SK-MEL-5 (cell line): ENCODE data around the gene BID. TPM values are rescaled to one million over a fixed set of nuclear protein-coding genes. Genes with fewer than 3 reads are reported as not detected.

Source experiments
- DNase-seq: peaks from one replicate; pipeline ENCODE4 v3.0.0-alpha.2; 2016; ENCODE audit warnings: low read depth, low spot score
- in situ Hi-C: cut with HindIII; loops from 2 replicates; pipeline ENCODE4 v1.10.0; 2016; ENCODE audit warnings: low sequenced_read_pairs, high pct_unique_total_duplicates, low pct_unique_long_range_greater_than_20kb
- total RNA-seq: library from RNA; depleted of rRNA; stranded (reverse); fragments of >200 nt; shearing (Covaris generic); gene quantifications from 2 replicates; pipeline ENCODE4 v1.2.3, GENCODE V29; 2014

Gene BID
- total RNA-seq, 1 experiment from 2014 or later: 81.7 TPM

DNA sequence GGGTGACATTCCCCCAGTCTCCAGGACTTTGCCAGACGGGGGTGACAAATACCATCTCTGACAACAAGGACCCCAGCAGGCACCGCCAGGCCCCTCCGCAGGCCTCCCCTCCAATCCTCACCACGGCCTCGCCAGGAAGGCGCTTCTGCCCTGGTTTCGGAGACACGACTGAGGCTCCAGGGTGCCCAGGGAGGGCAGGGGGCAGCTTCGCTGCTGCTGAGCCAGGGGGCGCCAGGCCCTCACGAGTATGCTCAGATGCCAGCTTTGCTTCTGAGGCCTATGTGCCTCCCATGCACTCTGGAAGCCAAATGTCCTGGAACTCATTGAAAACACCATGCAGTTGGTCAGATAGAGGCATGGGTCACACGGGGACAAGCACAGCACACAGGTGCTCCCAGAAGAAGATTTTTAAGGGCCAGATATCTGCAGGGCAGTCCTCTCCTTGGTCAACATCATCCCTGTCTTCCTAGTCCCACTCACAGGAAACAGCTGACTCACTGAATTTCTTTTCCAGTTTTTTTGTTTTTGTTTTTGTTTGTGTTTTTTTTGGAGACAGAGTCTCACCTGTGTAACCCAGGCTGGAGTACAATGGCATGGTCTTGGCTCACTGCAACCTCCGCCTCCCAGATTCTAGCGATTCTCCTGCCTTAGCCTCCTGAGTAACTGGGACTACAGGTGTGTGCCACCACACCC, 19.9 kb downstream of the BID start:
- in situ Hi-C loops: no loop called here
- DNase-seq: peak; percentile 36

DNA sequence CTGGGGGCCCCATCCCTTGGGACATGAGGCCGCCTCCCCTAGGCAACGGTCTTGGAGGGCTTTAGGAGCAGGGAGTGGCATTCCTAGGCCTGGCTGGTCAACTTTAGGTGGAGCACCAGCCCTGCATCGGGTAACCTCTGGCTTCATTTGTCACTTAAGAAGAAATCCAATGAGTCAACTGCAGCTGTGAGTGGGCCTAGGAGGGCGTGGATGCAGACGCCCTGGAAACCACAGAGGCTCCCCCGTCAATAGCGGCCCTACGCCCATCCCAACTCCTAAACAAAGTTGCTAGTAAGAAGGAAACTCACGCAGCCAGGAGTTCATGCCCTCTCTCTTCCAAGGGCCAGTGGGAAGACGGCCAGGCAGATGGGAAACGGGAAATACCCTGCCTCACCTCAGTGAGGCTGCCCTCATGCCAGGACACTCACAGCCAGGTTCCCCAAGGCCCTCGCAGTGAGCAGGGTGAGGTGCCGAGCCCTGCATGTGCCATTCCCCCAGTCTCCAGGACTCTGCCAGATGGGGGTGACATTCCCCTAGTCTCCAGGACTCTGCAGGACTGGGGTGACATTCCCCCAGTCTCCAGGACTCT, 20.8 kb downstream of the BID start:
- no peak for DNase-seq
- in situ Hi-C loops: no loop called here

GRCh38 chr22:17751596-17751995, 22.7 kb downstream of the BID start:
- no peak for DNase-seq
- in situ Hi-C loops: no loop called here

- no peak for DNase-seq
- in situ Hi-C loops: no loop called here
Measured at GRCh38 chr22:17749605-17750395, 24.5 kb downstream of the BID start.

- DNase-seq: no peak
- in situ Hi-C loops: no loop called here
Measured at GRCh38 chr22:17748555-17749353, 25.5 kb downstream of the BID start.

- in situ Hi-C loops: no loop called here
- DNase-seq: no peak
Measured at GRCh38 chr22:17746916-17747315, 27.4 kb downstream of the BID start.

DNA sequence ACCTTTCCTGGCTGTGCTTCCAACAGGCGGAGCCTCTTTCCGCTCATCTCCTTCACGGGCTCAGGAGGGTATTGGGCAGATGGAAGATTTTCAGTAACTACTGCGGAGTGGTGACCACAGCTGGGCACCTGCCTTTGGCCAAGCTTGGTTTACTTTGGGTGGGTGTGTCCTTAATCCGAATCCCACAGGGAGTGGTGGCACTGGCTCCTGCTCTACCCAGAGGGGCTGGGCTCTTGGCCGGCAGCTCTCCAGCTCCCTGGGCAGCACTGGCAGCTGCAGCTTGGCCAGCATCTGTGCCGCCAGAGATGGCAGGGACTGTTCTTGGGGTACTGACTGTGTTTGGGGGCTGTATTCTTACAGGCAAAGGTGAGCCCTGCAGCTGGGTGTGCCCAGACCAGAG, 29.8 kb downstream of the BID start:
- no peak for DNase-seq
- in situ Hi-C loops: no loop called here

DNA sequence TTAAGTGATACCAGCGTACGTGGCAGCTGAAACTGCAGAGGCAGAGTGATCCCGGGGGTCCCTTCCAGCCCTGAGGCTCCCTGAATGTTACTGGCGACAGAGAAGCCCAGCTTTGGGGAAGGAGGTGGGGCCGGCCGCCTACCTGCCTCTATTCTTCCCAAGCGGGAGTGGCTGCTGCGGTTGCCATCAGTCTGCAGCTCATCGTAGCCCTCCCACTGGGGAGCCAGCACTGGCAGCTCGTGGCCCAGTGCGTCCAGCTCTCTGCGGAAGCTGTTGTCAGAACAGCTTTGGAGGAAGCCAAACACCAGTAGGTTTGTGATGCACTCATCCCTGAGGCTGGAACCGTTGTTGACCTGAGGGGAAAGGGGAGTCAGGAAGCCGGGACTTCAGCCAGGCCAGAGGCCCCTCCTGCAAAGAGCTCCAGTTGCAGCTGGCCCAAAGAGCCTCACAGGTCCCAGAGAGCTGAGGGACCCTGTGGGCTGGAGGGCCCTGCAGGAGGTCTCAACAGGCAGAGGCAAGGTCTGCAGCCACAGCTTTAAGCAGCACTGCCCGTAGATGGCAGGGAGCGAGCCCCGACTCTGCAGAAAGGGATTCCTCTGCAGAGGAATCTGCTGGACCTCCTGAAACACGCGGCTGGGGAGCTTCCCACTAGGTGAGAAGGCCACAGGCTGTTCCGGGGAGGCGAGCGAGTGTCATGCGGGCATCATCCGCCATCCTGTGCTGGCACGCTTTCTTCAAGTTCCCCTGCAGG, 30.4 kb downstream of the BID start:
- no peak for DNase-seq
- in situ Hi-C loops: no loop called here

GRCh38 chr22:17742527-17742902, 31.8 kb downstream of the BID start:
- DNase-seq: peak; percentile 81
- in situ Hi-C loops: no loop called here

GRCh38 chr22:17741866-17742526, 32.3 kb downstream of the BID start:
- DNase-seq: no peak
- in situ Hi-C loops: no loop called here

DNA sequence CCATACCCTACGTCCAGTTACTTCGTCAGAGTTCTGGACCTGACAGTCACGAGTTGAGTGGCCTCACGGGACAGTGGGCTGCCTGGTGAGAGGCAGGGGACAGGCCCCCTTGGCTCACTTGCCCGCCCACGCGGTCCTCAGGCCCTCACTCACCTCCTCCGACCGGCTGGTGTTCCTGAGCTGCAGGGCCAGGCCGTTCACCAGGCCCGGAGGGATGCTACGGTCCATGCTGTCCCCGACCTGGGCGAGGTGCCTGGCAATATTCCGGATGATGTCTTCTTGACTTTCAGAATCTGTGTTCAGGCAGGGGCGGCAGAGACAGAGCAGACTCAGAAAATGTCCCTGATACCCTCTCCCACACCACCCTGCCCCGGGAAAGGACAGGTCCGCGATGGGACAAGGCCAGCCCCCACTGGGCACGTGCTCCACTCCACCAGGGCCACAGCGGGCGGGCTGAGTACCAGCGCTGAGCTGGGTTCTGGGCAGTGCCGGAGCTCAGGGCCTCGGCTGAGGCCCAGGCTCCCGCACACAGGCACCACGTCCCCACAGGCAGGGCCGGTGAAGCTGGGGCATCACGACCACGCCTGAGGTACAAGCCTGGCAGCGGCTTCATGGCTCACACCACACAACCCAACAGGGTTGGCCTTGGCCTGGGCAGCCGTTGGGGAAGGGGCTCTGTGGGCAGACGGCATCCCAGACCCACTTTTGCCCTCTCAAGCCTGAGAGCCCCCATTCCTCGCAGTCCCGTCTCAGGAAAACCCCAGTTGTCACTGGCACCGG, 34.9 kb downstream of the BID start:
- no peak for DNase-seq
- in situ Hi-C loops: no loop called here

DNA sequence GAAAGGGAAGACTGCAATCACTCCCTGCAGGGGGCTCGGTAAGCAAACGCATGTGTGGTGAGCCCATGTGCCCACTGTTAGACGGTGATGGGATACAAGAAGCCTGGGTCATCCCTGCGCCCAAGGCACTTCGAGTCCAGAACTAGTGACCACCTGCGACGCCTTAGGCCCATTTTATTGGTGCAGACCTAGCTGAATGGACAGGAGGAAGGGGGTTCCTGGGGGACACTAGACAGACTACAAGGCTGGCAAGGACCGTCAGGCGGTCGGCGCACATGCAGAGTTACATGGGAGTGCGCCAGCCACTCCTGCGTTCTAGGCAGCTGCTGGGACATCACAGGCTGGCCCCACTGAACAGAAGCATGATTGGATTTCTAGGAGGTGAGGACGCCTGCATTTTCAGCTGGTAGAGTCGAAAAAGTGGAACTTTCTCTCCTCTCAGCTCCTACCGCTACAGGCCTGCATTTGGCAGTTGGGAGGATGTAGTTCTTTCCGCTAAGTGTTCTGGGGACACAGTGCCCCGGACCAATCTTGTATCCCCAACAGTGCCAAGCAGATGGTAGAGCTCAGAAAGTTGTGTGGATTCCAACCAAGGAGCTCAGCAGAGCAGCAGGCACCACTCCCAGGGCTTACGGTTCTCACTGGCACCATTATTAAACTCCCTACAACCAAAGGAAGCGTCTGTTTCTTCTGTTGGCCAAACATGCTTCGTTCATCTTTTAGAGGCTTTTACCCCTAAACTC, 35.7 kb downstream of the BID start:
- DNase-seq: no peak
- in situ Hi-C loops: no loop called here

DNA sequence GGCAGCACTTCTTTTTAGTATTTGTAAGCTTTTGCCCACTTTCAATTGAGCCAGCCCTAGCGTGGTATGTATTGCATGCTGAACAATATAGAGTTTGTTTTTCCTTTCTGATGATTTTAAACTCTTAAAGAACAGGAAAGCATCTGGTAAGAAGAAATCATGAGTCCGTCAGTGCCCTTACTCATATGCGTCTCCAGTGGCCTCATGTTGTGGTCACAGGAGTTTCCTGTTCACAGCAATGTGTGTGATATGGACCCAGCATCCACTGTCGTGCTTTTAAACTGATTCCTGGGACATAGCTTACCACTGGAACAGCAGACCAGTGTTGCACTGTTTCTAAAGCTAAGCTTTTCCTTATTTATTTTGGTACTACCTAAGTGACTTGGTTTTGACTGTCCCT, 40.1 kb downstream of the BID start:
- in situ Hi-C loops: no loop called here
- no peak for DNase-seq

GRCh38 chr22:17733466-17733865, 40.8 kb downstream of the BID start:
- in situ Hi-C loops: no loop called here
- DNase-seq: no peak

- no peak for DNase-seq
- in situ Hi-C loops: no loop called here
Measured at GRCh38 chr22:17732251-17732854, 41.9 kb downstream of the BID start.
